Measurements from ENCODE around the gene TWIST2.

- TF ChIP-seq POLR2A (IDR thresholded peaks at IDR 0.05; ENCODE audit: low read depth, low read length) (no peak), TAF1 (IDR thresholded peaks at IDR 0.05; ENCODE audit: borderline replicate concordance, low read depth, low read length) (no peak), POLR2AphosphoS5 (IDR thresholded peaks at IDR 0.05; ENCODE audit: low read depth, low read length) (no peak)
Measured at GRCh38 chr2:238891457-238892203, 43.7 kb downstream of the TWIST2 start.

Data from GM12892 (cell line).